GM12801 (cell line): ENCODE measurements around the gene SFT2D2.

ENCODE experiments used
- TF ChIP-seq, protein P1 (sequence below): IDR thresholded peaks from one replicate; pipeline ENCODE4 v1.5.1; 2011; ENCODE audit warnings: control low read depth; ENCODE audit not compliant: insufficient read length; ENCODE audit errors: extremely low read depth

The SFT2D2 gene

GRCh38 chr1:168217664-168218063 is 8.1 kb upstream of the SFT2D2 start:
- TF ChIP-seq, protein P1, sequence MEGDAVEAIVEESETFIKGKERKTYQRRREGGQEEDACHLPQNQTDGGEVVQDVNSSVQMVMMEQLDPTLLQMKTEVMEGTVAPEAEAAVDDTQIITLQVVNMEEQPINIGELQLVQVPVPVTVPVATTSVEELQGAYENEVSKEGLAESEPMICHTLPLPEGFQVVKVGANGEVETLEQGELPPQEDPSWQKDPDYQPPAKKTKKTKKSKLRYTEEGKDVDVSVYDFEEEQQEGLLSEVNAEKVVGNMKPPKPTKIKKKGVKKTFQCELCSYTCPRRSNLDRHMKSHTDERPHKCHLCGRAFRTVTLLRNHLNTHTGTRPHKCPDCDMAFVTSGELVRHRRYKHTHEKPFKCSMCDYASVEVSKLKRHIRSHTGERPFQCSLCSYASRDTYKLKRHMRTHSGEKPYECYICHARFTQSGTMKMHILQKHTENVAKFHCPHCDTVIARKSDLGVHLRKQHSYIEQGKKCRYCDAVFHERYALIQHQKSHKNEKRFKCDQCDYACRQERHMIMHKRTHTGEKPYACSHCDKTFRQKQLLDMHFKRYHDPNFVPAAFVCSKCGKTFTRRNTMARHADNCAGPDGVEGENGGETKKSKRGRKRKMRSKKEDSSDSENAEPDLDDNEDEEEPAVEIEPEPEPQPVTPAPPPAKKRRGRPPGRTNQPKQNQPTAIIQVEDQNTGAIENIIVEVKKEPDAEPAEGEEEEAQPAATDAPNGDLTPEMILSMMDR, result no peak

DNA sequence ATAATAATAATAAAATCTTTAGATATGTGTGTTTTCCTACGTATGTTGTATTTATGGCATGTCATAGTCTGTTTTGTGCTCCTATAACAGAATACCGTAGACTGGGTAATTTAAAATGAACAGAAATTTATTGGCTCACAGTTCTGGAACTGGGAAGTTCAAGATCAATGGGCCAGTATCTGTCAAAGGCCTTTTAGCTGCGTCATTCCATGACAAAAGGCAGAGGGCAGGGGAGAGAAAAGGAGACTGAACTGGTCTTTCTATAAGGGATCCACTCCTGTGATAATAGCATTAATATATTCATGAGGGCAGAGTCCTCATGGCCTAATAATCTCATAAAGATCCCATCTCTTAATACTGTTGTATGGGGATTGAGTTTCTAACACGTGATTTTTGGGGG is 7.1 kb upstream of the SFT2D2 start:
- TF ChIP-seq, protein P1, result no peak

DNA sequence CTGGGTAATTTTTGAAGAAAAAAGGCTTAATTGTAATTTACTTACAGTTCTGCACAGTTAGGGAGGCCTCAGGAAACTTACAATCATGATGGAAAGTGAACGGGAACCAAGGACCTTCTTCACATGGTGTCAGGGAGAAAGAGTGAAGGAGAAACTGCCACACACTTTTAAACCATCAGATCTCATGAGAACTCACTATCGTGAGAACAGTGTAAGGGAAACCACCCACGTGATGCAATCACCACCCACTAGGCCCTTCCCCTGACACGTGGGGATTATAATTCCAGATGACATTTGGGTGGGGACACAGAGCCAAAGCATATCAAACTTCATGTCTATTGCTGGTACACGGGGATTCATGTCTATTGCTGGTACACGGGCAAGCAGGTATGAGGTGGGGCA is 5.3 kb upstream of the SFT2D2 start:
- TF ChIP-seq, protein P1, result no peak

DNA sequence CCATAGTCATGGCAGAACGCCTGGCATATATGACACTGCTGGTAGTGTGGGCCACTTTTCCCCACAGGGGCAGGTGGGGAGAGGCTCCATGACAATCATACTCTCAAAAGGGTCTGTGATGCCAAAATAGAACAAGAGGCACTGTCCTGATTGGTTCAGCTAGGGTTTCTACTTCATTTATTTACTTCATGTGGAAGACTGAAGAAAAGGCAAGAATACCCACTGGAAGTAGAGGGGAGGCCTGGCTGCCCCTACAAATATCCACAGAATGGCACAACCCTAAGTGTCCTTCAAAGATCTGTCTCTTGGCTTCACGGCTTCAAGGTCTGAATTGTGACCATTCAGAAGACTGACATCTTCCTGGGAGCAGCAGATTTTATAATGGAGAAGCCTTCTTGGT is 4.5 kb upstream of the SFT2D2 start:
- TF ChIP-seq, protein P1, result no peak

DNA sequence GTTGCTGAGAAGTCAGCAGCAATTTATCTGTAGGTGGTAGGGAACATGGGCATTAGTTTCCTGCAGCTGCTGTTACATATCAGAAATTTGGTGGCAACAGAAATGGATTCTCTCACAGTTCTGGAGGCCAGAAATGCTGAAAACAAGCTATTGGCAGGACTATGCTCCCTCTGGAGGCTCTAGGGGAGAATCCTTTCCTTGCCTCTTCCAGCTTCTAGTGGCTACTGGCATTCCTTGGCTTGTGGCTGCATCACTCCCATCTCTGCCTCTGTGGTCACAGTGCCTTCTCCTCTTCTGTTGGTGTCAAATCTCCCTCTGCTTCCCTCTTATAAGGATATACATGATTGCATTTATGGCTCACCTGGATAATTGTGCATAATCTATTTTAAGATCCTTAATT is 2.5 kb upstream of the SFT2D2 start:
- TF ChIP-seq, protein P1, result no peak

- TF ChIP-seq, protein P1, result no peak
Observed at GRCh38 chr1:168223681-168224540, 1.9 kb upstream of the SFT2D2 start.

- TF ChIP-seq, protein P1, result no peak
Observed at GRCh38 chr1:168224991-168225390, 813 bp upstream of the SFT2D2 start.
